Thyroid gland (tissue), 4 donors: ENCODE measurements around the gene TNNT2.

ENCODE experiments used
- POLR2A ChIP-seq, 2 donors: fragments of 450-650 bp; IDR thresholded peaks; one replicate each; pipeline ENCODE4 v1.6.1; 2017; ENCODE audit warnings: antibody characterized with exemption in 2 of 2, mild to moderate bottlenecking in 2 of 2, moderate library complexity in 1 of 2
- TF ChIP-seq, protein P1 (sequence below), 6 experiments: fragments of 200-600 bp in 3 of 6; fragments of 450-650 bp in 3 of 6; sonication (generic) in 3 of 6; IDR thresholded peaks; one replicate each; pipeline ENCODE4 v1.5.1; 2016 to 2019; ENCODE audit warnings: antibody characterized with exemption in 6 of 6, mild to moderate bottlenecking in 2 of 6, inconsistent platforms in 1 of 6, moderate library complexity in 1 of 6

DNA sequence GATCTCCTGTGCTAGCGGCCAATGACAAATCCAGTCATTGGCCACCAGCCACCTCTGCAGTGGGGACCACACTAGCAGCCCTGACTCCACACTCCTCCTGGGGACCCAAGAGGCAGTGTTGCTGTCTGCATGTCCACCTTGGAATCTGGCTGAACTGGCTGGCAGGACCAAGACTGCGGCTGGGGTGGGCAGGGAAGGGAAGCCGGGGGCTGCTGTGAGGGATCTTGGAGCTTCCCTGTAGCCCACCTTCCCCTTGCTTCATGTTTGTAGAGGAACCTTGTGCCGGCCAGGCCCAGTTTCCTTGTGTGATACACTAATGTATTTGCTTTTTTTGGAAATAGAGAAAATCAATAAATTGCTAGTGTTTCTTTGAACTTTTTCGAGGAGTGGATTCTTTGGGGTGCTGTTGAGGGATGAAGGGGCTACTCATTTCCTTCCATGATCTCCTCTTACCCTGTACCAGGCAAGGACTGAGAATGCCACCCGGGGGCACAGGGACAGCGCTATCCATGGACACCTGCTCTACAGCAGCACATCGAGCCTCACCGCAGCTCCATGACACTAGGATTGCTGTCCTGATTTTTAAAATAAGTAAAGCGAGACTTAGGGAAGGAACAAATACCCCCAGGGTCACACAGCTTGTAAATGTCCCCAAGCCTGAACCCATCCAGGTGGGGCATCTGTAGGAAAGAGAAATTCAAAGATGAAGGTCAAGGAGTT, 44.7 kb downstream of the TNNT2 start:
- TF ChIP-seq, protein P1, sequence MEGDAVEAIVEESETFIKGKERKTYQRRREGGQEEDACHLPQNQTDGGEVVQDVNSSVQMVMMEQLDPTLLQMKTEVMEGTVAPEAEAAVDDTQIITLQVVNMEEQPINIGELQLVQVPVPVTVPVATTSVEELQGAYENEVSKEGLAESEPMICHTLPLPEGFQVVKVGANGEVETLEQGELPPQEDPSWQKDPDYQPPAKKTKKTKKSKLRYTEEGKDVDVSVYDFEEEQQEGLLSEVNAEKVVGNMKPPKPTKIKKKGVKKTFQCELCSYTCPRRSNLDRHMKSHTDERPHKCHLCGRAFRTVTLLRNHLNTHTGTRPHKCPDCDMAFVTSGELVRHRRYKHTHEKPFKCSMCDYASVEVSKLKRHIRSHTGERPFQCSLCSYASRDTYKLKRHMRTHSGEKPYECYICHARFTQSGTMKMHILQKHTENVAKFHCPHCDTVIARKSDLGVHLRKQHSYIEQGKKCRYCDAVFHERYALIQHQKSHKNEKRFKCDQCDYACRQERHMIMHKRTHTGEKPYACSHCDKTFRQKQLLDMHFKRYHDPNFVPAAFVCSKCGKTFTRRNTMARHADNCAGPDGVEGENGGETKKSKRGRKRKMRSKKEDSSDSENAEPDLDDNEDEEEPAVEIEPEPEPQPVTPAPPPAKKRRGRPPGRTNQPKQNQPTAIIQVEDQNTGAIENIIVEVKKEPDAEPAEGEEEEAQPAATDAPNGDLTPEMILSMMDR (IDR thresholded peaks at IDR 0.05), result no peak
- TF ChIP-seq POLR2A (IDR thresholded peaks at IDR 0.05), result no peak
